Naive B cell (primary cell): ENCODE results near the gene FBP1. TPM values are rescaled to one million over a fixed set of nuclear protein-coding genes. Genes with fewer than 3 reads are reported as not detected.

Source experiments
- ATAC-seq, 2 donors: fragments of 150-1000 bp; cut with Tn5 transposase; 2 replicates each; pipeline ENCODE4 v1.10.0; 2021; ENCODE audit warnings: low read depth in 2 of 2, mild to moderate bottlenecking in 2 of 2, moderate library complexity in 2 of 2
- DNase-seq: peaks from one replicate; pipeline ENCODE4 v3.0.0; 2022
- H3K27ac Mint-ChIP-seq, 6 donors: one replicate each; pipeline ENCODE4 v1.8.0; 2020 to 2022; ENCODE audit warnings: mild to moderate bottlenecking in 6 of 6, mixed read lengths in 6 of 6, moderate library complexity in 5 of 6, inconsistent platforms in 2 of 6
- H3K27me3 Mint-ChIP-seq, 3 donors: one replicate each; pipeline ENCODE4 v1.8.0; 2021 to 2022; ENCODE audit warnings: mixed read lengths in 3 of 3, mild to moderate bottlenecking in 1 of 3
- H3K36me3 Mint-ChIP-seq, 2 donors: one replicate each; pipeline ENCODE4 v1.8.0; 2020 to 2022; ENCODE audit warnings: mixed read lengths in 2 of 2, inconsistent platforms in 1 of 2, mild to moderate bottlenecking in 1 of 2
- H3K4me1 Mint-ChIP-seq, 3 donors: one replicate each; pipeline ENCODE4 v1.8.0; 2020 to 2022; ENCODE audit warnings: mixed read lengths in 3 of 3, inconsistent platforms in 1 of 3, mild to moderate bottlenecking in 1 of 3, moderate library complexity in 1 of 3
- H3K4me3 Mint-ChIP-seq, 8 donors: one replicate each; pipeline ENCODE4 v1.8.0; 2020 to 2022; ENCODE audit warnings: mild to moderate bottlenecking in 8 of 8, mixed read lengths in 8 of 8, moderate library complexity in 8 of 8, inconsistent platforms in 2 of 8
- H3K9me3 Mint-ChIP-seq, 7 donors: one replicate each; pipeline ENCODE4 v1.8.0; 2020 to 2022; ENCODE audit warnings: mixed read lengths in 7 of 7, mild to moderate bottlenecking in 5 of 7, inconsistent platforms in 2 of 7, moderate library complexity in 1 of 7
- polyA plus RNA-seq, 6 donors: library from polyadenylated mRNA; unstranded; fragments of 300-500 nt; fragmentation: Illumina TruSeq; gene quantifications; one replicate each; pipeline ENCODE4 v1.2.3, GENCODE V29; 2021; ENCODE audit warnings: low read depth in 6 of 6

The FBP1 gene
- polyA plus RNA-seq, 6 donors from 2014 or later, result 4.2 to 6.5 (median 5.2) TPM

DNA sequence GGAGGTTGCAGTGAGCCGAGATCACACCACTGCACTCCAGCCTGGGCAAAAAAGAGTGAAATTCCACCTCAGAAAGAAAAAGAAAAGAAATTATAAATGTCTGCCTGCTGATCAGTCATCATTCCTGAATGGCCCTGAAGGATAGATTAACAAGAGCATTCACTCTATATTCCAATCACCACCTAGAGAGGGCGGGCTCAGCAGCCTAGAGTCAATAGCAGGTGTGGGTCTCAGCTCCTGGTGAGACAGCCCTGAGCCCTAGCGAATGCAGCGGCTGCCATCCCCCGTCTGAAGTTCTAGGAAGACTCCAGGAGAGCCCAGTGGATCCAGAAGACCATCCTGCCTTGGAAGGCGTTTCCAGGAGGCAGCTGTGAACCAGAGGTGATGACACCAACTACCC lies 12.0 kb downstream of the FBP1 start:
- Mint-ChIP-seq H3K36me3 (no peaks in the 10 kb centered on the region), H3K27ac (peak overlapping the region in 1 of 6 donors; percentile 47), H3K27me3 (peaks cover 0 to 6% (median 0%) of the 10 kb centered on the region in 3 donors), H3K4me1 (no peaks in the 10 kb centered on the region), H3K4me3 (no peak overlapping the region), H3K9me3 (no peaks in the 10 kb centered on the region)
- ATAC-seq, result no peak
- DNase-seq, result no peak

- no peaks in the 10 kb centered on the region for H3K9me3 Mint-ChIP-seq
- no peaks in the 10 kb centered on the region for H3K4me1 Mint-ChIP-seq
- H3K36me3 Mint-ChIP-seq, result no peaks in the 10 kb centered on the region
- no peak overlapping the region for H3K27ac Mint-ChIP-seq
- no peak for ATAC-seq
- H3K27me3 Mint-ChIP-seq, result peaks cover 0 to 6% (median 0%) of the 10 kb centered on the region in 3 donors
- DNase-seq, result no peak
- no peak overlapping the region for H3K4me3 Mint-ChIP-seq
Measured at GRCh38 chr9:94625835-94626234, 13.5 kb downstream of the FBP1 start.

DNA sequence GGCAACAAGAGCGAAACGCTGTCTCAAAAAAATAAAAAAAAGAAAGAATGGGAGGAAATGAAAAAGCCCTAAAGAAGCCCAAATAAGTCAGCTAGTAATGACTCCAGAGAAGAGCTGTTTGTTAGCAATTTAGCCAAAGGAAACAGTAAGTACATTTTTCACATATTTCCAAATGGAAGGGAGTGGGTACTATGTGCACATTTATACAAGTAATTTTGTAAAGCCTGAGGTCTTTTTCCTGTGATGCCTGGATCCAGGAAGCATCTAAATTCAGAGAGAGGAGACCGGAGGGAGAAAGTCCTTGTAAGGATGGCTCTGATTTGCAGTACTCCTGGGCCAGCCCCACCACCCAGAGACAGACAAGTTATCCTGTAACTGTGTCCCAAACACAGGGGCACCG lies 14.7 kb downstream of the FBP1 start:
- H3K9me3 Mint-ChIP-seq, result no peaks in the 10 kb centered on the region
- no peaks in the 10 kb centered on the region for H3K36me3 Mint-ChIP-seq
- ATAC-seq, result no peak
- H3K4me3 Mint-ChIP-seq, result no peak overlapping the region
- H3K27me3 Mint-ChIP-seq, result peaks cover 0 to 6% (median 4%) of the 10 kb centered on the region in 3 donors
- no peak for DNase-seq
- no peaks in the 10 kb centered on the region for H3K4me1 Mint-ChIP-seq
- H3K27ac Mint-ChIP-seq, result peak overlapping the region in 1 of 6 donors; percentile 56

DNA sequence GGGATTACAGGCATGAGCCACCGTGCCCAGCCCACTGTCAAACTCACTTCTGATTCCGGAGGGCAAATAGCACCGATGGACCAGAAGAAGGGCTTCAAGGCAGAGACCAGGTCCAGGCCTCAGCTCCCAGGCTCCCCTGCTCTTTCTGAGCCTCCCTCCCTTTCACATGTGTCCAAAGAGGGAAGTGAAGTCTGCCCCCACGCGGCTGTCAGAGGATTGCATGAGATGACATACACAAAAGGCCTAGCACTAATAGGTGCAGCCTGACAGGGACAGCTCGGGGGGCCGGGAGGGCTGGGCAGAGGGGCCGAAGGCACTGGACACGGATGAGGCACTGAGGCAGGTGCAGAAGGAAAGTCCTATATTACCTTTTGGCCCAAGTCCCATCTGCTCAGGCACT lies 16.1 kb downstream of the FBP1 start:
- ATAC-seq (no peak), DNase-seq (no peak)
- H3K9me3 Mint-ChIP-seq, result no peaks in the 10 kb centered on the region
- no peaks in the 10 kb centered on the region for H3K36me3 Mint-ChIP-seq
- H3K27ac Mint-ChIP-seq, result no peak overlapping the region
- no peaks in the 10 kb centered on the region for H3K4me1 Mint-ChIP-seq
- no peak overlapping the region for H3K4me3 Mint-ChIP-seq
- H3K27me3 Mint-ChIP-seq, result peaks cover 0 to 6% (median 4%) of the 10 kb centered on the region in 3 donors

DNA sequence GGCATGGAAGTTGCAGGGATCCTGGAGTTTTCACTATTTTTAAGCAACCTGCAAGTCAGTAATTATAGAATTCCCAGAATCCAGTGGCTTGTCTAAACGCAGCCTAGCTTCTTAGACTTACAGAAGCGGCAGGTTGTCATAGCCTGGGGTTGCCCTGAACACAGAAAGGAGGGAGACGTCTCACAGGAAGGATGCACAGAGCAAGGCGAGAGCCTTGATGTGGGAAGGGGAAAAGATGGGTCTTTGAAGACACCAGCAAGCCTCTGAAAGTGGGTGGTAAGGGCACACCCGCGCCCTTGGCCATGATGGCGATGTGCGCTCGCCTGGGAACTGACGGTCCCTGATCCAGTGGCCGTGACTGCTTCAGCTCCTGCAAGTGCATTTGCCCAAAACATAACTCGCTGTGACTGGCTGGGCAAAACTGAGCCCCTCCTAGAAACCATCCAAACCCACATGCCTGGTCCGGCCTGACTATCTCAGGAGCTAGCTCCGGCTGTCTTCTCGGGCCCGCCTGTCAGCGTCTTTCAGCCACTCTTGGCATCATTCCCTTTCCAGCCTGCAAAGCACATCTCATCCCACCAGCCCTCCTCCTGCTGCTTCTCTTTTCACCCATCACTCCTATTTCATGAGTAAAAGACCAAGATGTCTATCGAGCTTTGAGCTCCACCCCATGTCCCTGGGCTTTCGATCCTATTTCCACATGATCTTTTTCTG lies 17.1 kb downstream of the FBP1 start:
- no peak overlapping the region for H3K4me3 Mint-ChIP-seq
- H3K36me3 Mint-ChIP-seq, result no peaks in the 10 kb centered on the region
- no peak overlapping the region for H3K27ac Mint-ChIP-seq

GRCh38 chr9:94619026-94619425 lies 20.3 kb downstream of the FBP1 start:
- ATAC-seq, result no peak
- H3K4me3 Mint-ChIP-seq, result no peak overlapping the region
- H3K27ac Mint-ChIP-seq, result no peak overlapping the region
- no peak for DNase-seq
- no peaks in the 10 kb centered on the region for H3K4me1 Mint-ChIP-seq
- no peaks in the 10 kb centered on the region for H3K36me3 Mint-ChIP-seq
- peaks cover 4 to 6% (median 5%) of the 10 kb centered on the region in 3 donors for H3K27me3 Mint-ChIP-seq
- H3K9me3 Mint-ChIP-seq, result no peaks in the 10 kb centered on the region

More for the DNA sequence above, 17.1 kb downstream of the FBP1 start:
- ATAC-seq (no peak), DNase-seq (no peak)
- Mint-ChIP-seq H3K4me1 (no peaks in the 10 kb centered on the region), H3K27me3 (peaks cover 0 to 12% (median 4%) of the 10 kb centered on the region in 3 donors), H3K9me3 (no peaks in the 10 kb centered on the region)

DNA sequence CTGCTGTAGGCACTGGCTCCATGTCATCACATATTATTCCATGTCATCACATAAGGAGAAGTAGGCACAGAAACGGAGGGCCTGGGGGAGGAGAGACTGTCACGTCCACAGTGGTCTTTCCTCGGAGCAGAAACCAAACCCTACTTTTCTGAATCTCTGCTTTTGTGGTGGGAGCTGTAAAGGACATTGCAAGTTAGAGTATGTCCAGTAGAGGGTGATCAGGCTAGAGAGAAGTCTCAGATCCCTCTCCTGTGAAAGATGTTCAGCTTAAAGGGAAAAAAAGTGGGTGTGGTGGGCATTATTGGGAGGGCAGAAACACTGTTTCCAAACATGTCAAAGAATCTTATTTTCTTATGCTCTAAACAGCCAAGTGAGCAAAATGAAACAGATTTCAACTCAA lies 26.3 kb downstream of the FBP1 start:
- peaks cover 13 to 26% (median 17%) of the 10 kb centered on the region in 3 donors for H3K27me3 Mint-ChIP-seq
- no peak overlapping the region for H3K4me3 Mint-ChIP-seq
- ATAC-seq, result no peak
- H3K9me3 Mint-ChIP-seq, result peaks cover 0 to 1% (median 0%) of the 10 kb centered on the region in 7 donors
- H3K36me3 Mint-ChIP-seq, result peaks cover 0 to 7% of the 10 kb centered on the region in 2 donors
- no peaks in the 10 kb centered on the region for H3K4me1 Mint-ChIP-seq
- no peak overlapping the region for H3K27ac Mint-ChIP-seq
- no peak for DNase-seq

GRCh38 chr9:94612071-94612470 lies 27.2 kb downstream of the FBP1 start:
- no peak for DNase-seq
- Mint-ChIP-seq H3K36me3 (peaks cover 0 to 10% of the 10 kb centered on the region in 2 donors), H3K4me3 (no peak overlapping the region), H3K27me3 (peaks cover 13 to 29% (median 17%) of the 10 kb centered on the region in 3 donors), H3K4me1 (no peaks in the 10 kb centered on the region), H3K9me3 (peaks cover 0 to 1% (median 0%) of the 10 kb centered on the region in 7 donors), H3K27ac (peak overlapping the region in 1 of 6 donors; percentile 45)
- no peak for ATAC-seq

DNA sequence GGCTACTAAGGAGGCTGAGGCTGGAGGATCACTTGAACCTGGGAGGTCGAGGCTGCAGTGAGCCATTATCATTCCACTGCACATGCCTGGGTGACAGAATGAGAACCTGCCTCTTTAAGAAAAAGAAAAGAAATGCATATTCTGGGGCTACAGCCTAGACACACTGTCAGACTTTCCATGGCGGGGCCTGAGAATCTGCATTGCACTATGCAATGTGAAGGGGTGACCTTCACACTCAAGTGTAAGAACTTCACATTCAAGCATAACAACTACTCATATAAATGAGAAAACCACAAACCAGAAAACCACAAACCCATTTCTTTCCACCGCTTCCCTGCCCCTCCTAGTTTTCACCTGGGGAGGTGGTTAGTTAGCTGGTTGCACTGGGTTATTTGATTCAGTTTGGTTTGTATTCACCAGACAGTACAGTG lies 27.7 kb downstream of the FBP1 start:
- DNase-seq (no peak), ATAC-seq (no peak)
- Mint-ChIP-seq H3K27me3 (peaks cover 17 to 30% (median 17%) of the 10 kb centered on the region in 3 donors), H3K4me1 (no peaks in the 10 kb centered on the region), H3K9me3 (peaks cover 0 to 1% (median 0%) of the 10 kb centered on the region in 7 donors), H3K36me3 (peaks cover 0 to 14% of the 10 kb centered on the region in 2 donors), H3K27ac (no peak overlapping the region), H3K4me3 (no peak overlapping the region)

GRCh38 chr9:94610181-94610606 lies 29.1 kb downstream of the FBP1 start:
- Mint-ChIP-seq H3K27ac (no peak overlapping the region), H3K4me1 (no peaks in the 10 kb centered on the region), H3K27me3 (peaks cover 23 to 44% (median 28%) of the 10 kb centered on the region in 3 donors), H3K4me3 (no peak overlapping the region), H3K9me3 (peaks cover 0 to 1% (median 0%) of the 10 kb centered on the region in 7 donors), H3K36me3 (peaks cover 0 to 14% of the 10 kb centered on the region in 2 donors)
- no peak for DNase-seq
- no peak for ATAC-seq

GRCh38 chr9:94607423-94607691 lies 32.0 kb downstream of the FBP1 start:
- Mint-ChIP-seq H3K36me3 (peaks cover 0 to 14% of the 10 kb centered on the region in 2 donors), H3K27ac (peak overlapping the region in 1 of 6 donors; percentile 12), H3K9me3 (peaks cover 0 to 1% (median 0%) of the 10 kb centered on the region in 7 donors), H3K27me3 (peaks cover 27 to 40% (median 35%) of the 10 kb centered on the region in 3 donors), H3K4me3 (no peak overlapping the region), H3K4me1 (peaks cover 6 to 7% (median 7%) of the 10 kb centered on the region in 3 donors)
- DNase-seq, result no peak
- no peak for ATAC-seq

DNA sequence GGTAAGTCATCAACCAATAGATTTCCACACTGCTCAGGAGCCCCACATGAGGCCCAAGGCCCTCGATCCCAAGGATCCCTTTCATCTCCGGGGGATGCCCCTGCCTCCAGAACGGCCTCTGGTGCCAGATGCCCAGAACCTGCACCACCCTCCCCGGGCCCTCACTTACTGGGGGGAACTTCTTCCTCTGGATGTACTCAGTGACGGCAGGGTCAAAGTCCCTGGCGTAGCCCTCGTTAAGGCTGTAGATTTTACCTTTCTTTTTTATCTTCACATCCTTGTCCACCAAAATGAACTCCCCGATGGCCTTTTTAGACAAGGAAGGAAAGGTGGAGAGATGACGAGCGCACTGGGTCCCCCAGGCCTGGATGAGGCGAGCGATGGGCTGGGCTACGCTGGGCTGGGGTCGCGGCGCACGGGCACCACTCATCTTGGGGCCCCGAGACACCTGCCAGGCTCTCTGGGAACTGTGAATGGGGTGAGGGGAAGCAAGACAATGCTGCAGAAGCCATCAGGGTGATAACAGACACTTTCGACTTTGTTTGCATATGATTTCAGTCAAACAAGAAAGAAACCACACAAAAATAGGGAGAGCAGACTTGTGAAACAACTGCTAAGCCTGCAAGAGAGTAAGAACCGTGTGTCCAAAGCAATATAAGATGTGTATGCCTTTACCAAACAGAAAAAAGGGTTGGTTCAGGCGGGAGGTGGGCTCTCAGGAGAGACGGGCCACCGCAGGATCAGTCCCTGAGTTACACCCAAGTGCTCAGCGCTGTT lies 32.5 kb downstream of the FBP1 start:
- peaks cover 27 to 39% (median 35%) of the 10 kb centered on the region in 3 donors for H3K27me3 Mint-ChIP-seq

DNA sequence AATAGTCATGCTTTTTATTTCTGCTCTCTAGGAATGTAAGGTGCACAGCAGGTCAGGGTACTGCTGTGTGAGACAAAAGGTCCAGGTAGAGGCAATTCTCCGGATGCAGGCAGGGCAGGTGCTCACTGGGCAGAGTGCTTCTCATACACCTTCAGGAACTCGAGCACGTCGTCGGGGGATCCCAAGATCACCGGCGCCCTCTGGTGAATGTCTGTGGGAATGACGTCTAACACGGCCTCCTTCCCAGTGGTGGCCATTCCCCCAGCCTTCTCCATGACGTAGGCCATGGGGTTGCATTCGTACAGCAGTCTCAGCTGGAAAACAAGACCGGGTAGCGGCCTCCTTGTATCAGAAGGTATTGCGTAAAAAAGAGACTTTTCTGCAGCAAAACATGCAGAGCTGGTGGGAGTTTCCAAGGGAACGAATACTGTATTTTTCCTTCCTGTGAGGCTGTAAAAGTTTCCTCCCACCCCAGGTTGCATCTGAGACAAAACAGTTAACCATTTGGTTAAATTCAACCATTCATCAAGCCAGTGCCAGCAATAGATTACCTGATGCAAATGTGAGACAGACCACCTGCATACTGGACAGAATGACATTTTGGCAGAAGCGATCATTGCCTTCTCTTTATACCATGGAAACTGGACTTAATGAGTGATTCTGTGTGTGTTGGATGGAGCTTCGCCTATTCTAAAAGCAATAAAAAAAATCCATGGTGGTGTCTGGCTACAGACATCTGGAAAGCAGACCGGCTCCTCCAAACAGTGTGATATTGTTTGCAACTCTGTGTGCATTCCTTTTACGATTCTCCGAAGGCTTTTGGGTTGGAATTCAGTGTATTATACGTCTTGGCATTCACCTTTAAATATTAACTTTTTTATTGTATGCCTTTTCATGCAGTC lies 35.8 kb downstream of the FBP1 start:
- Mint-ChIP-seq H3K4me1 (peaks cover 6 to 7% (median 7%) of the 10 kb centered on the region in 3 donors), H3K36me3 (peaks cover 0 to 8% of the 10 kb centered on the region in 2 donors), H3K4me3 (peak overlapping the region in 1 of 8 donors; percentile 6), H3K9me3 (no peaks in the 10 kb centered on the region), H3K27ac (peak overlapping the region in 3 of 6 donors; percentile 7 to 51 (median 23)), H3K27me3 (peaks cover 15 to 28% (median 26%) of the 10 kb centered on the region in 3 donors)
- peak; percentile 67 to 74 for ATAC-seq
- DNase-seq, result peak; percentile 38

More for the DNA sequence above, 32.5 kb downstream of the FBP1 start:
- Mint-ChIP-seq H3K9me3 (peaks cover 0 to 1% (median 0%) of the 10 kb centered on the region in 7 donors), H3K36me3 (peaks cover 0 to 14% of the 10 kb centered on the region in 2 donors), H3K27ac (peak overlapping the region in 1 of 6 donors; percentile 89), H3K4me1 (peaks cover 6 to 7% (median 7%) of the 10 kb centered on the region in 3 donors), H3K4me3 (no peak overlapping the region)
- ATAC-seq, result no peak
- DNase-seq, result no peak
